ENCODE data around the gene RNF213.
"Not testable (repeated sequence)": the region's sequence is repeated elsewhere in the genome, so short reads cannot be mapped to it uniquely, and the experiment has no call there.

GRCh38 chr17:80410441-80411087 is 149.9 kb downstream of the RNF213 start:
- TF ChIP-seq POLR2A, CTCF (IDR thresholded peaks at IDR 0.05): not testable (repeated sequence)
